WTC11 (cell line): ENCODE measurements around the gene CYB5A.

Source experiments
- CTCF ChIP-seq: fragments of 200-600 bp; IDR thresholded peaks from 2 replicates; pipeline ENCODE4 v1.8.0; 2022; ENCODE audit warnings: antibody characterized with exemption
- KAT7 ChIP-seq: sonication (generic); formaldehyde crosslinking; IDR thresholded peaks from 2 replicates; pipeline ENCODE4 v1.8.1; 2023; ENCODE audit warnings: missing genetic modification reagents, mild to moderate bottlenecking, borderline replicate concordance
- NR3C1 ChIP-seq: sonication (generic); formaldehyde crosslinking; conservative IDR thresholded peaks from 2 replicates; pipeline ENCODE4 v1.8.1; 2023; ENCODE audit warnings: low read depth, mild to moderate bottlenecking, missing genetic modification reagents
- TF ChIP-seq, protein P1 (sequence below): sonication (generic); formaldehyde crosslinking; IDR thresholded peaks from 2 replicates; pipeline ENCODE4 v1.8.0; 2022; ENCODE audit warnings: mild to moderate bottlenecking, missing genetic modification reagents

DNA sequence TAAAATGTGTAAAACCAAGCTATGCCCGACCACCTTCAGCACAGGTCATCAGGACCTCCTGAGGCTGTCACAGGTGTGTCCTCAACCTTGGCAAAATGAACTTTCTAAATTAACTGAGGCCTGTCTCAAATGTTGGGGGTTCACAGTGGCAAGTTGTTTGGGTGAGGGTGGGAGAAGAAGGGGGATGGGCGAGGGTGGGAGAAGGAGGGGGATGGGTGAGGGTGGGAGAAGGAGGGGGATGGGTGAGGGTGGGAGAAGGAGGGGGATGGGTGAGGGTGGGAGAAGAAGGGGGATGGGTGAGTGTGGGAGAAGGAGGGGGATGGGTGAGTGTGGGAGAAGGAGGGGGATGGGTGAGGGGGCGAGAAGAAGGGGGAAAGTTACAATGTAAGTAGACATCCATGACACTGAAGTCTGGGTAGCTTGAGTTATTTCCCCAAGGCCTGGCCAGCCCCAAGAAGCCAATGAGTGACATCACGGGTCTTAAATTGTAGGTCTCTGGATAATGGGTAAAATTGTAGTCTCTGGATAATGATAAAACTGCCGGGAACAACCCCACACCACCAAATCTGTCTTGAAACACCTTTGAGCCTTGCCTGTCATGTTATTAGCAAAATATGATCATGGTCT lies 87.1 kb downstream of the CYB5A start:
- TF ChIP-seq KAT7 (CRISPR knock-in tag) (no peak), CTCF (no peak), NR3C1 (no peak)
- TF ChIP-seq, protein P1, sequence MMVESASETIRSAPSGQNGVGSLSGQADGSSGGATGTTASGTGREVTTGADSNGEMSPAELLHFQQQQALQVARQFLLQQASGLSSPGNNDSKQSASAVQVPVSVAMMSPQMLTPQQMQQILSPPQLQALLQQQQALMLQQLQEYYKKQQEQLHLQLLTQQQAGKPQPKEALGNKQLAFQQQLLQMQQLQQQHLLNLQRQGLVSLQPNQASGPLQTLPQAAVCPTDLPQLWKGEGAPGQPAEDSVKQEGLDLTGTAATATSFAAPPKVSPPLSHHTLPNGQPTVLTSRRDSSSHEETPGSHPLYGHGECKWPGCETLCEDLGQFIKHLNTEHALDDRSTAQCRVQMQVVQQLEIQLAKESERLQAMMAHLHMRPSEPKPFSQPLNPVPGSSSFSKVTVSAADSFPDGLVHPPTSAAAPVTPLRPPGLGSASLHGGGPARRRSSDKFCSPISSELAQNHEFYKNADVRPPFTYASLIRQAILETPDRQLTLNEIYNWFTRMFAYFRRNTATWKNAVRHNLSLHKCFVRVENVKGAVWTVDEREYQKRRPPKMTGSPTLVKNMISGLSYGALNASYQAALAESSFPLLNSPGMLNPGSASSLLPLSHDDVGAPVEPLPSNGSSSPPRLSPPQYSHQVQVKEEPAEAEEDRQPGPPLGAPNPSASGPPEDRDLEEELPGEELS (CRISPR knock-in tag), result no peak
